SU-DHL-6 (cell line): Measurements from ENCODE around the gene PCSK9.

Source experiments
- H2AFZ ChIP-seq: fragments of 200-600 bp; sonication (generic); 2 replicates; pipeline ENCODE4 v1.6.1; 2014; ENCODE audit warnings: low read depth, mild to moderate bottlenecking, moderate library complexity, mixed read lengths, antibody characterized with exemption, low read length; ENCODE audit not compliant: severe bottlenecking
- H3F3A ChIP-seq: fragments of 200-600 bp; shearing (Covaris generic); 2 replicates; pipeline ENCODE4 v1.6.0; 2016; ENCODE audit warnings: antibody characterized with exemption, mild to moderate bottlenecking; ENCODE audit not compliant: insufficient read depth
- H3K27ac ChIP-seq: fragments of 200-600 bp; sonication (generic); 2 replicates; pipeline ENCODE4 v1.5.1; 2016; ENCODE audit warnings: low read depth, mild to moderate bottlenecking, low read length, moderate library complexity, mixed read lengths
- H3K27me3 ChIP-seq: fragments of 200-600 bp; sonication (generic), shearing (Covaris generic); 2 replicates; pipeline ENCODE4 v1.6.0; 2014; ENCODE audit warnings: mild to moderate bottlenecking, low read length
- H3K36me3 ChIP-seq: fragments of 200-600 bp; sonication (generic); 2 replicates; pipeline ENCODE4 v1.6.1; 2014; ENCODE audit warnings: mild to moderate bottlenecking, low read length, mixed read lengths
- H3K4me2 ChIP-seq: fragments of 300-600, 200-600 bp; shearing (Covaris generic), sonication (generic); 2 replicates; pipeline ENCODE4 v1.6.0; 2014; ENCODE audit warnings: low read length, low read depth, mild to moderate bottlenecking; ENCODE audit not compliant: poor library complexity, severe bottlenecking
- H3K4me3 ChIP-seq: fragments of 200-600 bp; sonication (generic); 2 replicates; pipeline ENCODE4 v1.5.1; 2014; ENCODE audit warnings: antibody characterized with exemption, low read length, mild to moderate bottlenecking, mixed read lengths; ENCODE audit not compliant: insufficient read depth, poor library complexity, severe bottlenecking
- H3K79me2 ChIP-seq: fragments of 200-600 bp; sonication (generic); 2 replicates; pipeline ENCODE4 v1.6.1; 2014; ENCODE audit warnings: mild to moderate bottlenecking, low read length, moderate library complexity; ENCODE audit not compliant: insufficient read depth
- H3K9ac ChIP-seq: fragments of 200-600 bp; sonication (generic); 2 replicates; pipeline ENCODE4 v1.7.0; 2014; ENCODE audit warnings: mild to moderate bottlenecking, low read length
- H3K9me2 ChIP-seq: fragments of 200-600 bp; sonication (generic); replicated peaks from 2 replicates; pipeline ENCODE4 v1.6.1; 2014; ENCODE audit warnings: low read length; ENCODE audit not compliant: insufficient read depth
- H3K9me3 ChIP-seq: fragments of 200-600 bp; sonication (generic); 2 replicates; pipeline ENCODE4 v1.6.1; 2014; ENCODE audit warnings: low read length, mixed read lengths; ENCODE audit not compliant: insufficient read depth
- H4K20me1 ChIP-seq: fragments of 200-600 bp; sonication (generic); 2 replicates; pipeline ENCODE4 v1.6.1; 2014; ENCODE audit warnings: low read depth, mild to moderate bottlenecking, antibody characterized with exemption, low read length, moderate library complexity, mixed read lengths
- EZH2phosphoT487 ChIP-seq: fragments of 200-600 bp; sonication (generic), shearing (Covaris generic); conservative IDR thresholded peaks from 2 replicates; pipeline ENCODE4 v1.6.1; 2018; ENCODE audit warnings: mild to moderate bottlenecking, antibody characterized with exemption, low read length, moderate library complexity, mixed read lengths
- TF ChIP-seq, protein P1 (sequence below): fragments of 200-600 bp; sonication (generic); IDR thresholded peaks from one replicate; pipeline ENCODE4 v1.5.1; 2017; ENCODE audit warnings: antibody characterized with exemption, mild to moderate bottlenecking, low read length, moderate library complexity; ENCODE audit not compliant: insufficient read depth, poor library complexity, severe bottlenecking

Gene PCSK9

GRCh38 chr1:55045430-55045829 lies 6.1 kb downstream of the PCSK9 start:
- Histone ChIP-seq H2AFZ (no peak overlapping the region), H3K27me3 (no peaks in the 10 kb centered on the region), H3K9me2 (no peaks in the 10 kb centered on the region), H3K27ac (no peak overlapping the region), H3K9ac (no peak overlapping the region), H3K4me2 (no peak overlapping the region), H4K20me1 (no peaks in the 10 kb centered on the region), H3K4me3 (no peak overlapping the region), H3K9me3 (no peaks in the 10 kb centered on the region), H3K79me2 (no peaks in the 10 kb centered on the region), H3F3A (no peaks in the 10 kb centered on the region), H3K36me3 (no peaks in the 10 kb centered on the region)
- no peak for TF ChIP-seq EZH2phosphoT487
- TF ChIP-seq, protein P1, sequence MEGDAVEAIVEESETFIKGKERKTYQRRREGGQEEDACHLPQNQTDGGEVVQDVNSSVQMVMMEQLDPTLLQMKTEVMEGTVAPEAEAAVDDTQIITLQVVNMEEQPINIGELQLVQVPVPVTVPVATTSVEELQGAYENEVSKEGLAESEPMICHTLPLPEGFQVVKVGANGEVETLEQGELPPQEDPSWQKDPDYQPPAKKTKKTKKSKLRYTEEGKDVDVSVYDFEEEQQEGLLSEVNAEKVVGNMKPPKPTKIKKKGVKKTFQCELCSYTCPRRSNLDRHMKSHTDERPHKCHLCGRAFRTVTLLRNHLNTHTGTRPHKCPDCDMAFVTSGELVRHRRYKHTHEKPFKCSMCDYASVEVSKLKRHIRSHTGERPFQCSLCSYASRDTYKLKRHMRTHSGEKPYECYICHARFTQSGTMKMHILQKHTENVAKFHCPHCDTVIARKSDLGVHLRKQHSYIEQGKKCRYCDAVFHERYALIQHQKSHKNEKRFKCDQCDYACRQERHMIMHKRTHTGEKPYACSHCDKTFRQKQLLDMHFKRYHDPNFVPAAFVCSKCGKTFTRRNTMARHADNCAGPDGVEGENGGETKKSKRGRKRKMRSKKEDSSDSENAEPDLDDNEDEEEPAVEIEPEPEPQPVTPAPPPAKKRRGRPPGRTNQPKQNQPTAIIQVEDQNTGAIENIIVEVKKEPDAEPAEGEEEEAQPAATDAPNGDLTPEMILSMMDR = no peak

DNA sequence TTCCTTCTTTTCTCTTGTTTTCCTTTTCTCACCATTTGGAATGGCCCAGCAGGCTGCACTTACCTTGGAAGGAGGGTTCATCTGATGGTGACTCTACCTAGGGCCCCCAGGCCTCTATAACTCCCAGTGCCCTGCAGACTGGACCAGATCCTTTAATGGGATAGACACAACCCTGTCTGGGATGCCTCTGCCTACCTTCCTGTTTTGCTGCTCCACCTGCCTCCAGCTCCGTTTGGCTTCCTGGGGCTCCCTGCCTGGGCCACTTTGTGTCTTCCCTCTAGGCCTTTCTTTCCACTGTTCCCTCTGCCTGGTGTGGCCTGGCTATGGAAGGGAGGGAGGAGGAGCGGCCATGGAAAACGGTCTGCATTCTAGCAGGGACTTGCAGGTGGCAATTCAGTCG lies 7.5 kb downstream of the PCSK9 start:
- Histone ChIP-seq H4K20me1 (no peaks in the 10 kb centered on the region), H3K4me2 (no peak overlapping the region), H3K4me3 (no peak overlapping the region), H3K9me3 (no peaks in the 10 kb centered on the region), H3K9me2 (no peaks in the 10 kb centered on the region), H3F3A (no peaks in the 10 kb centered on the region), H3K36me3 (no peaks in the 10 kb centered on the region), H3K79me2 (no peaks in the 10 kb centered on the region), H2AFZ (no peak overlapping the region), H3K27ac (no peak overlapping the region), H3K27me3 (no peaks in the 10 kb centered on the region), H3K9ac (no peak overlapping the region)
- TF ChIP-seq, protein P1 = no peak
- TF ChIP-seq EZH2phosphoT487 = no peak

- no peak overlapping the region for H2AFZ ChIP-seq
- no peaks in the 10 kb centered on the region for H3F3A ChIP-seq
- H3K4me3 ChIP-seq = no peak overlapping the region
- H3K9me2 ChIP-seq = no peaks in the 10 kb centered on the region
- H3K79me2 ChIP-seq = no peaks in the 10 kb centered on the region
- H3K9me3 ChIP-seq = no peaks in the 10 kb centered on the region
- H3K4me2 ChIP-seq = no peak overlapping the region
- no peak for TF ChIP-seq EZH2phosphoT487
- TF ChIP-seq, protein P1 = no peak
- H3K9ac ChIP-seq = no peak overlapping the region
- no peaks in the 10 kb centered on the region for H4K20me1 ChIP-seq
- no peak overlapping the region for H3K27ac ChIP-seq
- H3K36me3 ChIP-seq = no peaks in the 10 kb centered on the region
- H3K27me3 ChIP-seq = no peaks in the 10 kb centered on the region
Measured at GRCh38 chr1:55047611-55048010, 8.3 kb downstream of the PCSK9 start.
